Neural cell (in vitro differentiated cells): ENCODE measurements around the gene STX4. TPM values are rescaled to one million over a fixed set of nuclear protein-coding genes. Genes with fewer than 3 reads are reported as not detected.

ENCODE experiments used
- H2AFZ ChIP-seq: fragments of 200-600, 300-800 bp; sonication (generic), shearing (Covaris generic); 2 replicates; pipeline ENCODE4 v1.6.0; 2014; ENCODE audit warnings: low read depth, mild to moderate bottlenecking, antibody characterized with exemption, low read length, moderate library complexity
- H3F3A ChIP-seq: fragments of 200-600 bp; shearing (Covaris generic); 2 replicates; pipeline ENCODE4 v1.6.1; 2016; ENCODE audit warnings: mild to moderate bottlenecking, moderate library complexity, mixed read lengths, antibody characterized with exemption, low read length; ENCODE audit not compliant: insufficient read depth, poor library complexity, severe bottlenecking
- H3K27ac ChIP-seq: fragments of 200-600, 300-800 bp; sonication (generic), shearing (Covaris generic); 2 replicates; pipeline ENCODE4 v1.5.1; 2014; ENCODE audit warnings: mild to moderate bottlenecking, low read length, moderate library complexity
- H3K27me3 ChIP-seq: fragments of 300-800, 200-600 bp; sonication (generic), shearing (Covaris generic); 2 replicates; pipeline ENCODE4 v1.6.0; 2014; ENCODE audit warnings: mild to moderate bottlenecking, low read depth, low read length, moderate library complexity; ENCODE audit not compliant: insufficient read depth
- H3K36me3 ChIP-seq: fragments of 300-800, 200-600 bp; sonication (generic), shearing (Covaris generic); 2 replicates; pipeline ENCODE4 v1.5.1; 2014; ENCODE audit warnings: mild to moderate bottlenecking, antibody characterized with exemption, low read length, moderate library complexity; ENCODE audit not compliant: insufficient read depth
- H3K4me2 ChIP-seq: fragments of 300-800, 200-600 bp; sonication (generic), shearing (Covaris generic); 2 replicates; pipeline ENCODE4 v1.6.0; 2014; ENCODE audit warnings: mild to moderate bottlenecking, low read length
- H3K4me3 ChIP-seq: fragments of 300-800, 200-600 bp; sonication (generic), shearing (Covaris generic); 2 replicates; pipeline ENCODE4 v1.5.1; 2014; ENCODE audit warnings: mild to moderate bottlenecking, low read length, moderate library complexity
- H3K79me2 ChIP-seq: fragments of 200-600 bp; shearing (Covaris generic); replicated peaks from 2 replicates; pipeline ENCODE4 v1.6.0; 2014; ENCODE audit warnings: mild to moderate bottlenecking, low read length, moderate library complexity; ENCODE audit not compliant: insufficient read depth
- H3K9ac ChIP-seq: fragments of 300-800, 200-600 bp; sonication (generic), shearing (Covaris generic); 2 replicates; pipeline ENCODE4 v1.6.1; 2016; ENCODE audit warnings: mild to moderate bottlenecking, low read length, mixed read lengths
- H3K9me2 ChIP-seq: fragments of 200-600 bp; shearing (Covaris generic); 2 replicates; pipeline ENCODE4 v1.6.1; 2016; ENCODE audit warnings: mild to moderate bottlenecking, low read length, mixed read lengths; ENCODE audit not compliant: insufficient read depth
- H3K9me3 ChIP-seq: fragments of 200-600, 300-800 bp; sonication (generic), shearing (Covaris generic); 2 replicates; pipeline ENCODE4 v1.6.1; 2016; ENCODE audit warnings: mild to moderate bottlenecking, mixed run types, low read length, moderate library complexity, mixed read lengths
- H4K20me1 ChIP-seq: fragments of 200-600 bp; shearing (Covaris generic); 2 replicates; pipeline ENCODE4 v1.6.1; 2016; ENCODE audit warnings: mild to moderate bottlenecking, mixed run types; ENCODE audit not compliant: insufficient read depth
- CTCF ChIP-seq: fragments of 450-650 bp; IDR thresholded peaks from 2 replicates; pipeline ENCODE4 v1.5.1; 2014; ENCODE audit warnings: antibody characterized with exemption, mild to moderate bottlenecking, moderate library complexity; ENCODE audit not compliant: poor library complexity, severe bottlenecking
- EP300 ChIP-seq: fragments of 450-650 bp; conservative IDR thresholded peaks from 2 replicates; pipeline ENCODE4 v1.6.1; 2014; ENCODE audit warnings: antibody characterized with exemption, mild to moderate bottlenecking, moderate library complexity; ENCODE audit not compliant: poor library complexity, severe bottlenecking
- EZH2 ChIP-seq: fragments of 200-600, 300-800 bp; shearing (Covaris generic), sonication (generic); IDR thresholded peaks from 2 replicates; pipeline ENCODE4 v1.6.1; 2014; ENCODE audit warnings: antibody characterized with exemption, low read length, borderline replicate concordance, mild to moderate bottlenecking; ENCODE audit not compliant: insufficient read depth, poor library complexity, severe bottlenecking
- MXI1 ChIP-seq: fragments of 450-650 bp; conservative IDR thresholded peaks from 2 replicates; pipeline ENCODE4 v1.6.1; 2014; ENCODE audit warnings: antibody characterized with exemption, mild to moderate bottlenecking; ENCODE audit not compliant: poor library complexity, severe bottlenecking
- POLR2AphosphoS5 ChIP-seq: IDR thresholded peaks from 2 replicates; pipeline ENCODE4 v1.6.1; 2012
- RAD21 ChIP-seq: fragments of 450-650 bp; conservative IDR thresholded peaks from 2 replicates; pipeline ENCODE4 v1.6.1; 2014; ENCODE audit warnings: antibody characterized with exemption, mild to moderate bottlenecking, moderate library complexity
- REST ChIP-seq: IDR thresholded peaks from 2 replicates; pipeline ENCODE4 v1.6.1; 2012; ENCODE audit warnings: borderline replicate concordance
- SMC3 ChIP-seq: fragments of 450-650 bp; conservative IDR thresholded peaks from 2 replicates; pipeline ENCODE4 v1.6.1; 2014; ENCODE audit warnings: antibody characterized with exemption, mild to moderate bottlenecking, moderate library complexity; ENCODE audit not compliant: poor library complexity
- TAF1 ChIP-seq: IDR thresholded peaks from 2 replicates; pipeline ENCODE4 v1.6.1; 2012; ENCODE audit warnings: low read depth
- polyA plus RNA-seq: library from polyadenylated mRNA; depleted of rRNA; stranded (reverse); fragments of >200 nt; gene quantifications from 2 replicates; pipeline ENCODE4 v1.2.3, GENCODE V29; 2014

The STX4 gene
- polyA plus RNA-seq, 1 donor from 2014 or later, result 32.2 TPM

GRCh38 chr16:30986129-30986991 lies 47.0 kb upstream of the STX4 start:
- no peaks in the 10 kb centered on the region for H3K27me3 ChIP-seq
- no peak overlapping the region for H3K4me3 ChIP-seq
- no peak overlapping the region for H3K27ac ChIP-seq
- H4K20me1 ChIP-seq, result no peaks in the 10 kb centered on the region
- no peaks in the 10 kb centered on the region for H3F3A ChIP-seq
- H3K9ac ChIP-seq, result no peak overlapping the region
- no peak overlapping the region for H3K4me2 ChIP-seq
- H3K9me2 ChIP-seq, result no peaks in the 10 kb centered on the region
- no peaks in the 10 kb centered on the region for H3K79me2 ChIP-seq
- H3K36me3 ChIP-seq, result no peaks in the 10 kb centered on the region
- TF ChIP-seq REST (no peak), EP300 (no peak), POLR2AphosphoS5 (no peak), TAF1 (no peak), EZH2 (no peak), SMC3 (no peak)
- no peaks in the 10 kb centered on the region for H3K9me3 ChIP-seq
- no peak overlapping the region for H2AFZ ChIP-seq

- Histone ChIP-seq H3K27ac (no peak overlapping the region), H3K9me3 (no peaks in the 10 kb centered on the region), H4K20me1 (no peaks in the 10 kb centered on the region), H3K4me2 (no peak overlapping the region), H3K79me2 (no peaks in the 10 kb centered on the region), H3K9ac (no peak overlapping the region), H2AFZ (no peak overlapping the region), H3K4me3 (no peak overlapping the region), H3K27me3 (no peaks in the 10 kb centered on the region), H3K36me3 (no peaks in the 10 kb centered on the region), H3K9me2 (no peaks in the 10 kb centered on the region), H3F3A (no peaks in the 10 kb centered on the region)
- TF ChIP-seq TAF1, result no peak
- TF ChIP-seq EP300, result no peak
These were observed 45.7 kb upstream of the STX4 start for GRCh38 chr16:30987581-30988190.

- H3K9ac ChIP-seq, result no peak overlapping the region
- no peaks in the 10 kb centered on the region for H4K20me1 ChIP-seq
- no peak overlapping the region for H3K4me2 ChIP-seq
- no peak overlapping the region for H3K4me3 ChIP-seq
- no peaks in the 10 kb centered on the region for H3K79me2 ChIP-seq
- H3K9me3 ChIP-seq, result no peaks in the 10 kb centered on the region
- H3F3A ChIP-seq, result no peaks in the 10 kb centered on the region
- no peak for TF ChIP-seq CTCF
- no peak for TF ChIP-seq MXI1
- TF ChIP-seq POLR2AphosphoS5, result no peak
- no peak for TF ChIP-seq REST
- TF ChIP-seq EP300, result no peak
- TF ChIP-seq RAD21, result no peak
- no peak for TF ChIP-seq TAF1
- TF ChIP-seq EZH2, result no peak
- no peak for TF ChIP-seq SMC3
- no peaks in the 10 kb centered on the region for H3K36me3 ChIP-seq
- H2AFZ ChIP-seq, result no peak overlapping the region
- no peaks in the 10 kb centered on the region for H3K9me2 ChIP-seq
- no peak overlapping the region for H3K27ac ChIP-seq
- no peaks in the 10 kb centered on the region for H3K27me3 ChIP-seq
These were observed 43.8 kb upstream of the STX4 start for GRCh38 chr16:30989469-30990047.
